GM21515 (cell line): Measurements from ENCODE around the gene VWA1.
"Not testable (repeated sequence)": the region's sequence is repeated elsewhere in the genome, so short reads cannot be mapped to it uniquely, and the experiment has no call there.

Experiments used
- ATAC-seq: cut with Tn5 transposase; IDR thresholded peaks from one replicate; pipeline ENCODE4 v1.9.1; 2021; ENCODE audit not compliant: unreplicated experiment

The VWA1 gene

DNA sequence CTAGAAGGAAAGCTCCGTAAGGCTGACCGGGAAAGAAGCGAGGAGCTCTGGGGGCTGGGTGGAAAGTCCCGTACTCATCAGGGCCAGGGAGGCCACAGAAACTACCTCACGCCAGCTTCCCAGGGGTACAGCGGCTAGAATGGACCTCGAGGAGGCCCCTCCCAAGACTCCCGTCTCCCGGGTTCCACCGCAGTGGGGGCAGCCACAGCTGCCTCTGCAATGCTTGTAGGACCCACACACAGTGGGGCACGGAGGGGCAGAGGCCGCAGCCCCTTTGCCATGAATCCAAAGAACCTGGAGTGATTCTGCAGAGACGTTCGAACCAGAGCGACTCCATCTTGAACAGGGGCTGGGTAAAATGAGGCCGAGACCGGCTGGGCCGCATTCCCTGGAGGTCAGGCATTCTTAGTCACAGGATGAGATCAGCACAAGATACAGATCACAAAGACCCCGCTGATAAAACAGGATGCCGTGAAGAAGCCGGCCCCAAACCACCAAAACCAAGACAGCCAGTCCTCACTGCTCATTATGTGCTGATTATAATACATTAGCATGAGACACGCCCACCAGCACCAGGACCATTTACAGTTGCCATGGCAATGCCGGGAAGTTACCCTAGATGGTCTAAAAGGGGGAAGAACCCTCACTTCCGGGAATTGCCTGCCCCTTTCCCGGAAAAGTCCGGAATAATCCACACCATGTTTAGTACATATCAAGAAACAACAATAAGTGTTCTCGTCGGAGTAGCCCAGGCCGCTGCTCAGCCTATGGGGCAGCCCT, 12.8 kb upstream of the VWA1 start:
- no peak for ATAC-seq

DNA sequence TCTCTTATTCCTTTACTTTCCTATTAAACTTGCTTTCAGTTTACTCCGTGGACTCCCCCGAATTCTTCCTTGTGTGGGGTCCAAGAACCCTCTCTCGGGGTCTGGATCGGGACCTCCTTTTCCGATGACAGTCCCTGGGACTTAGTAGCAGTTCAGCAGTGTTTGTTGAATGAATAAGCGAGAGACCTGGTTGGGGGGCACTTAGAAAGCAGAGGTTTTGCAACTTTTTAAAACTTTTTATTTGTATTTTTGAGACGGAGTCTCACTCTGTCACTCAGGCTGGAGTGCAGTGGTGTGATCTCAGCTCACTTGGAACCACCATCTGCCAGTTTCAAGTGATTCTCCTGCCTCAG, 12.3 kb upstream of the VWA1 start:
- no peak for ATAC-seq

DNA sequence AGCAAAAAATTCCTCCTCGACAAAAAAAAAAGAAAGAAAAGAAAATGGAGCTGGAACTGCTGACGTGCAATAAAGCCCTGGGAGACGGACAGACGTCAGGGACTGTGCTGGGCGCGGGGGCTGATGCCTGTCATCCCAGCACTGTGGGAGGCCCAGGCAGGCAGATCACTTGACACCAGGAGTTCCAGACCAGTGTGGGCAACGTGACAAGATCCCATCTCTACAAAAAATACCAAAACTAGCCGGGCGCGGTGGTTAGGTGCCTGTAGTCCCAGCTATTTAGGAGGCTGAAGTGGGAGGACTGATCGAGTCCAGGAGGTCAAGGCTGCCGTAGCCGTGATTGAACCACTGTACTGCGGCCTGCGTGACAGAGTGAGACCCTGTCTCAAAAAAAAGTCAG, 10.8 kb upstream of the VWA1 start:
- ATAC-seq: no peak

DNA sequence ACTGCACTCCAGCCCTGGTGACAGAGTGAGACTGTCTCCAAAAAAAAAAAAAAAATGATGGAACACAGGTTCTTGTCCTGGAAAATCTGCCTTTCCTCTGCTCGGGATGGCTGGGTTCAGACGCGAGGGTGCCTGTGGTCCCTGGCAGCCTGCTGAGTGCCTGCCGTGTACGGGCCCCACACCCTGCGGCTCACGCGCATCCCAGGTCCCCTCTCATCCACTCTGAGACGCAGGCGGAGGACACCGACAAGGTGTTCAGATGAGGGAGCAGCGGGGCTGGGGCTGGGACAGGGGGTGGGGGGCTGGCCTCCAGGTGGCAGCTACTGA, 10.1 kb upstream of the VWA1 start:
- ATAC-seq: no peak

DNA sequence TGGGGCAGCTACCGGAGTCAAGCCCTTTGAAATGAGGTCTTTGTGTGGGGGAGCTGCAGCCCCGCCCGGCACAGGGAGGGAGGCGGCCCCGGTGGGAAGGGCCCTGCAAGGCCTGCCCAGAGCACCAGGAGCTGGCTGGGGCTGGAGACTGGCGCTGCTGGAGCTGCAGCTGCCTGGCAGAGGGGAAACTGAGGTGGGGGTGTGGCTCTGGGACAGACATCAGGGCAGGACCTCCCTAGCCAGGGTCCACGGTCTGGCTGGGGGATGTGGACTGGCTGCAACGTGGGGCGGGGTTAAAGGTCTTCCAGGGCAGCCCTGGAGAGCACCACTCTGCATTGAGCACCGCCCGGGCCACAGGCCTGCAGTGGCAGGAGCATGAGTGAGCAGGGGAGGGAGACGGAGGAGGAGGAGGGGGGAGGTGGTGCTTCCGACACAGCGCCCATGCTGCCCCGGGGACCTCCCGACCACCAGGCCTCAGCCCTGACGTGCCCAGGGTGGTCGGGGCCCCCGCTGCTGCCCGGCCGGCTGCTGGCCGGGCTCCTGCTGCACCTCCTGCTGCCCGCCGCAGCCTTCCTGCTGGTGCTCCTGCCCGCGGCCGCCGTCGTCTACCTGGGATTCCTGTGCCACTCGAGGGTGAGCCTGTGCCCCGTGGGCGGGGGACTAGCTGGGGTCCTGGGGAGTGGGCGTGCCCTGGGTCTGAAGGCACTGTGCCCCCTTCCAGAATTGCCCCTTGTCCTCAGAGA, 9.6 kb upstream of the VWA1 start:
- ATAC-seq: no peak

DNA sequence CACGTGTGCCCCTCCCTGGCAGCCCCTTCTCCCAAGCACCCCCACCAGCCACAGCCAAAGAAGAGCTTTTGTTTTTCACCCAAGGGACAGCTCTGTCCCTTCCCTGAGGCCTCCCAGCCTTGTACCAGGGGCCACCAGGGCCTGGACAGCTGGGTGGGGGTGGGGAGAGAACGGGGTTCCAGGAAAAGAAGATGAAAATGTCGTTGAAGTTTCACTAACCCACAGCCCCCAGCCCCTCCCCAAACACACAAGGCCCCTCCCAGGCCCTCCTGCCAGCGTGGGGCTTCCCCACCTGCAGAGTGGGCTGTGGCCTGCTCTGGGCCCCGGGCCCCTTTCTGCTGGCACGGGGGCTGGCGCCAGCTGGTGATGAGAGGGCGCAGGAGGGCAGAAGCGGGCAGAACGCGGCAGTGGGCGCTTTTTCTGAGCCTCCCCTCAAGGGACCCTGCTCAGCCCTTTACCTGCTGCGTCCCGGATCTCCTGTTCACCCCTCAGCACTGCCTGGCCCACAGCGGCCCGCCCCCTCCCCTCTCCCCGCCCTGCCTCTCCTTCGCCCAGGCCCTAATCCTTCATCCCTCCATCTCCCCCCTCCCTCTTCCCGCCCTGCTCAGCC, 8.9 kb upstream of the VWA1 start:
- no peak for ATAC-seq

DNA sequence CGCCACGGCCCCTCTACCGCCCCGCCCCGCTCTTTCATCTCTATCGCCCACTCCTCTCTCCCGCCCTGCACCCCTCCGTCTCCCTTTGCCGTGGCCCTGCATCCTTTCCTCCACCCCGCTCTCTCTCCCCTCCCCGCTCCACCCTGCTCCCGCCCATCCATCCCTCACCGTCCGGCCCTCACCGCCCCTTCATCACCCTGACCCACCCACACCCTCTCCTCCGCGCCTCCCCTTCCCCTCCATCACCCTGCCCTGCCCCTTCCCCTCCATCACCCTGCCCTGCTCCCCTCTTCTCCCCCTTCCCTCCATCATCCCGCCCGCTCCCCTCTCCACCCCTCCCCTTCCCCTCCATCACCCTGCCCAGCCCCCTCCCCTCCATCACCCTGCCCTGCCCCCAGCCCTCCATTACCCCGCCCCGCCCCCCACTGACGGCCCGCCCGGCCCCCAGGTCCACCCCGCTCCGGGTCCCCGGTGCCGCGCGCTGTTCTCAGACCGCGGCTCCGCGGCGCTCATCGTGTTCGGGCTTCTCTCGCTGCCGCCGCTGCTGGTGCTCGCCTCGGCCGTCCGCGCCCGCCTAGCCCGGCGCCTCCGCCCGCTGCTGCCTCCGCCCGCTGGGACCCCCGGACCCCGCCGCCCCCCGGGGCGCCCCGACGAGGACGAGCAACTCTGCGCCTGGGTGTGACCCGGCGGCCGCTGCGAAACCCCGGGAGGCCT, 8.2 kb upstream of the VWA1 start:
- ATAC-seq: no peak

DNA sequence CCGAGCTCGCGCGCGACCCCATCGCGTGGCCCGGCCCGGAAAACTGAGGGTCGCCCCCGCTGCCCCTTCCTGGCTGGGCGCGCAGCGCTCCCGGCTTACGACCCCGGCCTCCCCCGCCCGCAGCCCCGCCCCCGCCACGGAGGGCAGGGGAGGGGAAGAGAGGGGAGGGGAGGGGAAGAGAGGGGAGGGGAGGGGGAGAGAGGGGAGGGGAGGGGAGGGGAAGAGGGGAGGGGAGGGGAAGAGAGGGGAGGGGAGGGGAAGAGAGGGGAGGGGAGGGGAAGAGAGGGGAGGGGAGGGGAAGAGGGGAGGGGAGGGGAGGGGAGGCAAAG, 7.7 kb upstream of the VWA1 start:
- no peak for ATAC-seq

DNA sequence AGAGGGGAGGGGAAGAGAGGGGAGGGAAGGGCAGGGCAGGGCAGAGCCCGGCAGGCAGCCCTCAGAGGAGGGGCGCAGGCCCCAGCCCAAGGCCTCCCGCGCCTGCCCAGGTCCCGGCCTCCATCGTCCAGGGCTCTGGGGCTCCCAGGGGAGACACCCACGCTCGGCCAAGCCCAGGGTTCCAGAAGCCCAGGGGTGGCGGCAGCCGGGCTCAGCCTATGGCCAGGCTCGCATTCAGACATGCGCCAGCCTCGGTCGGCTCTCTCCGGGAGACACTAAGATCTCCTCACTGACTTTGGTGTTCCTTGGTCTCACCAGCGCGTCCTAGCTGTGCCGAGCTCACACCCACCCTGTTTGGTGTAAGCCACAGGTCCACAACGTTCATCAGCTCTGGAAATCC, 7.3 kb upstream of the VWA1 start:
- ATAC-seq: no peak

DNA sequence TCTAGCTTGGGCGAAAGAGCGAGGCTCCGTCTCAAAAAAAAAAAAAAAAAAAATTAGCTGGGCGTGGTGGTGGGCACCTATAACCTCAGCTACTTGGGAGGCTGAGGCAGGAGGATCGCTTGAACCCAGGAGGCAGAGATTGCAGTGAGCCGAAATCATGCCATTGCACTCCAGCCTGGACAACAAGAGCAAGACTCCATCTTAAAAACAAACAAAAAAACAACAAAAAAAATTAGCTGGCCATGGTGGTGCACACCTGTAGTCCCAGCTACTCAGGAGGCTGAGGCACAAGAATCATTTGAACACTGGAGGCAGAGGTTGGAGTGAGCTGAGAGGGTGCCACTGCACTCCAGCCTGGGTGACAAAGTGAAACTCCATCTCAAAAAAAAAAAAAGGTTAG, 6.5 kb upstream of the VWA1 start:
- ATAC-seq: not testable (repeated sequence)

DNA sequence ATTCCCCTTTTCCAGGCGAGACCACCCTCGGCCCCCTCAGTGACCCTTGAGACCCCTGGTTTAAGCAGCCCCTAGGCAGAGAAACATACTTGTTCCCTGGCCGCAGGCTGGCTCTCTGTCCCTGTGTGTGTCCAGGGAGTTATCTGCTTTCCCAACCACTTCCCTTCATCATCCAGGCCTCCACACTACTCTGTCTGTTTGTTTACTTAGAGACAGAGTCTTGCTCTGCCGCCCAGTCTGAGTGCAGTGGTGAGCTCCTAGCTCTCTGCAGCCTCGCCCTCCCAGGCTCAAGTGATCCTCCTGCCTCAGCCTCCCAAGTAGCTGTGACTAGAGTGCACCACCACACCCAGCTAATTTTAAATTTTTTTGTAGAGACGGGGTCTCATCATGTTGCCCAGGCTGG, 5.8 kb upstream of the VWA1 start:
- no peak for ATAC-seq

DNA sequence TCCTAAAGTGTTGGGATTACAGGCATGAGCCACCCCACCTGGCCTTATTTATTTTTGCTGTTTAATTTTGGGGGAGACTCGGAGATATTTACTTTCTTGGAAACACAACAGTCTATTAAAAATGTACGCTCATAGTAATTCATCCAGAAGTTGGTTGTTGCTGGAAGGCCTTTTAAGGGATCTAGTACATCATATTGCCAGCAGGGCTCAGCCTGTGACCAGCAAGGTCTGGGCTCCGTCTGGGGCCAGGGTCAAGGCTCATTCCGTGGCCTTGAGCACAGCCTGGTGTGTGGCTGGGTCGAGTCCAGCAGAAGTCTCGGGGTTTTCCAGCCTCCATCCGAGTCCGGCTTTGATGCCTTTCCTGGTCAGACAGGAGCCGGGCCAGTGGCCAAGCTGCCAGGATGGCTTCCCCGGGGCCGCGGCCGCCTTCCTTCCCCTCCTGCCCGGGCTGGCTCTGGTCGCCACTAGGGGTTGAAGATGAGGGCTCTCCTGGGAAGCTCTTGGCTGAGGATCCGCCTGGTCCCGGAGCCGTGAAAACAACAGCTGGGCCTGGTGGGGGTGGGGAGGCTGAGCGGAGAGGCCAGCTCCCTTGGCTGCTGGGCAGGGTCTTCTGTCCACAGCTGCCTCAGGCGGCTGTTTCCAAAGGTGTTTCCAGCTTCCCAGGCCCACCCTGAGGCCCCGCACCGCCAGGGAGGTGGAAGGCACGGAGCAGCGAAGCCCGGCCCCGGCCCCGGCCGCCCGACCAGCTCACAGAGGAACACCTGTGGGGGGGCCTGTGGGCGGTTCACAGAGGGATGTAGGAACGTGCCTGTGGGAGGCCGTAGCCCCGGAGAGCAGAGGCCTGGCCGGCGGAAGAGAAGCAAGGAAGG, 5.1 kb upstream of the VWA1 start:
- ATAC-seq: no peak

DNA sequence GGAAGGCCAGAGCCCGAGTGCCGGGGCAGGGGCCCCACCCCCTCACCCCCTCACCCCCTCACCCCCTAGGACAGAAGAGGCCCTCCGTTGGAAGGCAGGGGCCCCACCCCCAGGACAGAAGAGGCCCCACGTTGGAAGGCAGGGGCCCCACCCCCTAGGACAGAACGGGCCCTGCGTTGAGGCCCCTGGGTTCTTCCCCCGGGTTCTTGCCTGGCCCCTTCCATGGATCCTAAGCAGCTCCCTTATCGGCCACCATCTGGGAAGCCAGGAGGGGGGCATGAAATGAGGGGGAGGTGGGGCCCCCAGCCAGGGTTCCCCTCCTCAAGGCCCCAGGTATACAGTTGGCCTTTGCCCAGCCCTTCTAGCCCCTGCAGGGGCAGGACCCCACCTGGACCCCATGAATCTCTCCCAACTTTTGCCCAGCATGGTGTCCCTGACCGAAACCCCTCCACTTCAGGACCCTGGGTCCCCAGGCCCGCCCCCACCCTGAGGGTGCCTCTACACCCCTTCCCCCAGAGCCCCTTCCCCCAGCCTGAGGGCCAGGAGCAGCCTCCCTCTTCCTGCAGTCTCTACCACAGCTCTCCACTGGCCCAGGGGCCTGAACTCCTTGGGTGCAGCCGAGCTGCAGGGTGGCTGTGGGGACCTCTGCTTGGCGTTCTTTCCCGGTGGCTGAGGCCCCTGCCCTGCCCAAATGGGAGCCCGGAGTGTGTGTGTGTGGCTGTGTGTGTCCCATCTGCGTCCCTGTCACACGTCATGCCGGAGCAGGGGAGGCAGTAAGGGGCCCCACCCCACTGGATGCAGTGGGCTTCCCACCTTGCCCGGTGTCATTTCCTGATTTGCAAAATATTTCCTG, 4.3 kb upstream of the VWA1 start:
- no peak for ATAC-seq

DNA sequence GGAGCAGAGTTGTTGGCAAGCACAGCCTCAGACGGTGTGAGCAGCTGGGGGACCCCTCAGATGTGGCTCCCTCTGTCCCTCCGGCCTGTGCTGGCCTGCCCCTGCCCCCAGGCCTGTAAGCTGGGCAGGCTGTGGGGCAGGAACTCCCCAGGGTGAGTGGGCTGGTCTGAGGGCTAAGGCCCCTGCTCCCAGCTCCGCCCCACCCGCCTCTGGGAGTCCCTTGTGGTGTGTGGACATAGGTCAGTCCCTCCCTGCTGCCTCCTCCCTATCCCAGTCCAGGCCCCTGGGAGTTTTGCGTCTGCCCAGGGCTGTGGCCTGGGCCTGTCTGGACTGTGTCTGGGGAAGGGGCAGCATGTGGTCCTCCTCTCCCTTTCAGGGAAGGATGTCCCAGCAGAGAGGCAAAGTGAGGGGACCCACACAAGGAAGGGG, 3.6 kb upstream of the VWA1 start:
- no peak for ATAC-seq

DNA sequence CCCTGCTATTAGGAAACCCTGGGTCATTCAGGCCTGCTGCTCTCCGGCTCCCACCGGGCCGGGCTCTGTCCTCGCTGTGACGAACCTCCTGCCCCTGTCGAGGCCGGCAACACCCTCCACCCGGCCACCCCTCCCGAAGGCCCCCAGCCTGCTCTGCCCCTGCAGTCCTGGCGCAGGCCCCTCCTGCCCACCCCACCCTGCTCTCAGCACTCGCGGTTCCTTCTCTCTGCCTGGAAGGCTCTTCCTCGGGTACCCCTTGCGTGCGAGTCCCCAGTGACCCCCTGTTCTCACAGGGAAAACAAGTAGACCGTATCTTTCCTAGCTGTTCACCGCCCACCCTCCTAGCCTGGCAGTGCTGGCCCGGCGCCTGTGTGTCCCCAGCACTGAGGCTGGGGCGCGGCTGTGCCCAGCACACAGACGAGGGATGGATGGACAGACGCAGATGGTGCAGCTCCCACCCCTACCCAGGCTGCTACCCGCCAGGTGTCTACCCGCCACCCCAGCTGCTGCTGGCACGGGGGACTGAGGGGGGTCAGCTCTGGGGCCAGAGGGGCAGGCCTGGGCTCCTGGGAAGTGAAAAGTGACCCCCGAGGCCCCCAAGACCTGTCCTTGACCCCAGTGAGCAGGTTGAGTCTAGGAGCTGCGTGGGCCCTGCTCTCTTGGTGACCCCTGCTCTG, 3.1 kb upstream of the VWA1 start:
- no peak for ATAC-seq

DNA sequence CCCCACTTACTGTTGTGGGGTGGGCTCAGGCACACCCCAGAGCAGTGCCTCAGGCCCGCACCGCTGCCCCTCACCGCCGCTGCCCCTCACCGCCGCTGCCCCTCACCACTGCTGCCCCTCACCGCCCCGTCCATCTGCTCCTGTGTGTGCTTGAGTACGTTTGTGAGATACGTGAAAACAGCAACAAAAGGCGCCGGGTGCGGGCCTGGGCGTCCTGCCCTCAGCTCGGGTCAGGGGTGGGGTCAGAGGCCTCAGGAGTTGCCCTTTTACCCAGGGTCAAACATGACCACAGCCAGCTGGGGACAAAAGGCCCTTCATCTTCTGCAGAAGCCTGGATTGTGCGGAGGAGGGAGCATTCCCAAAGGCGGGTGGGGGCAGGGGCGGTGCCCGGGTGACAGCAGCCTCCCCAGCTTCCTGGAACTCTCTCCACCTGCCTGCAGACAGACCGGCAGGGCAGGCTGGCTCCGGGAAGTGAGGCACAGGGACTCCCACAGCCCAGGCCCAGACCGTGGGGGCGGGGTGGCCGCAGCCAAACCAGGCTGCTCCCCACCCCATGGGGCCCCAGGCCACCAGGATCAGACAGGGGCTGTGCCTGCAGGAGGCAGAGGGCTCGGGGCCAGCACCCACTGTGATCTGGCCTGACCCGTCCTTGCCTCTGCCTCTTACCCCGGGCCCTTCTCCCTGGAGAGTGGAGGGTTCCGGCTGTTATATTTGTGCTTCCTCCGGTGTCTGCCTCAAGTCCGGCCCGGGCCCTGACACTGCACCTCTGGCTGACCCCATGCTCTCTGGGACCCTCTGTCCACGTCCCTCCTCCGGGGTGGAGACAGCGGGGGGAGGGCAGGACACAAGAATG, 2.3 kb upstream of the VWA1 start:
- no peak for ATAC-seq

DNA sequence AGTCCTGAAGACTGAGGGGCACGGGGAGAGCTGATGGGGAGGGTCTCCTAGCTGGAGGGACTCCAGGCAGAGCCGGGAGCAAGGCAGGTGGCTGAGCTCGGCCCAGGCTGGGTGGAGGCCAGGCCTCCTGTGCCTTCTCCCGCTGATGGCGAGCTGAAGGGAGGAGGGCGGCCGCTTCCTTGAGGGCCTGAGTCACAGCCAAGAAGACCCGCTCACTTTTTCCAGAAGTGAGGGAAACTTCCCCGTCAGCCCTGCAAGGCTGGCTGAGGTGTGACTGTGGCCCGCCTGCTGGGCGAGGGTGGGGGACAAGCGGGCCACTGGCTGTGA, 1.7 kb upstream of the VWA1 start:
- ATAC-seq: no peak

DNA sequence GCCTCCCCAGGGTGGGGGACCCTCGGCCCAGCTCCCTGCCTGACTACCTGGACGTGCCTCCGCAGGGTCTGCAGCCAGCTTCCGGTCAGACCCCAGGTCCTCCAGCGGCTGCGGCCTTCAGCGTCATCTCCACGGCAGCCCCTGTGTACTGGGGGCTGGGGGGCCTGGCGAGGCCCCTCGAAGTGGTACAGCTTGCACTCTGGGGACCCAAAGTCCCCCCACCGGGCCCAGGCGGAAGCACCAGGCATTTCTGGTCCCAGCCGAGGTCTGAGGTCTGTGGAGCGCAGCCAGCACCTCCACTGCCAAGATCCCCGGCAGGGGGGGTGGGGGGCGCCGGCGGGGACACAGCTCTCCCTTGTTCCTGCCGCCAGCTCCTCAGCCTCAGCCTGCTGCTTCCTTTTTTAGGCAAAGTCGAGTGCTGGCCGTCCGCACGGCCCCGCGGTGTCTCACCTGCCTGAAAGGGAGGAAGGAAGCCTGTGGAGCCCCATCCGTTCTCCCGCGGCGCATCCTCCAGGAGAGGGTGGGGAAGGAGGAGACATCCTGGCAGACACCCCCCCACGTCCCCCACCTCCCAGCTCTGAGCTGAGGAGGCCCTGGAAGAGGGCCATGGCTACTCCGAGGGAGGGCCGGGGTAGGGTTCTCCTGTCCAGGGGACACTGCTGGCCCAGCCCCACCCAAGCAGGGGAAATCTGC, 1.2 kb upstream of the VWA1 start:
- no peak for ATAC-seq
